Tibial nerve (tissue), 4 donors: ENCODE results near the gene SDHAF2. TPM values are rescaled to one million over a fixed set of nuclear protein-coding genes. Genes with fewer than 3 reads are reported as not detected.
A peak's percentile ranks its signal among the peaks of the same experiment; 100 is the strongest.

Experiments
- DNase-seq, 2 donors: peaks; one replicate each; pipeline ENCODE4 v3.0.0-alpha.2; 2019; ENCODE audit warnings: low spot score in 2 of 2
- H3K27ac ChIP-seq, 4 donors: fragments of 200-600 bp; sonication (generic) in 3 of 4; one replicate each; pipeline ENCODE4 v1.5.1; 2017 to 2019; ENCODE audit warnings: mild to moderate bottlenecking in 1 of 4
- H3K27me3 ChIP-seq, 2 donors: fragments of 200-600 bp; sonication (generic) in 1 of 2; one replicate each; pipeline versions ENCODE4 v1.5.1 to v1.6.0; 2017 to 2019
- H3K36me3 ChIP-seq, 3 donors: fragments of 200-600 bp; sonication (generic); one replicate each; pipeline ENCODE4 v1.5.1; 2018 to 2019
- H3K4me1 ChIP-seq, 4 donors: fragments of 200-600 bp; sonication (generic) in 3 of 4; one replicate each; pipeline ENCODE4 v1.5.1; 2017 to 2019
- H3K4me3 ChIP-seq, 4 donors: fragments of 200-600 bp; sonication (generic) in 3 of 4; one replicate each; pipeline ENCODE4 v1.5.1; 2017 to 2019; ENCODE audit warnings: mild to moderate bottlenecking in 1 of 4, moderate library complexity in 1 of 4
- H3K9me3 ChIP-seq, 4 donors: fragments of 200-600 bp; sonication (generic) in 3 of 4; one replicate each; pipeline ENCODE4 v1.5.1; 2017 to 2019
- EP300 ChIP-seq, 2 donors: sonication (generic); formaldehyde crosslinking; IDR thresholded peaks; one replicate each; pipeline ENCODE4 v1.6.1; 2017; ENCODE audit warnings: antibody characterized with exemption in 2 of 2, mild to moderate bottlenecking in 1 of 2
- POLR2A ChIP-seq, 2 donors: fragments of 450-650 bp; IDR thresholded peaks; one replicate each; pipeline ENCODE4 v1.6.1; 2017; ENCODE audit warnings: antibody characterized with exemption in 2 of 2, mild to moderate bottlenecking in 2 of 2, moderate library complexity in 2 of 2
- WGBS, 2 donors: methylation state at CpG; one replicate each; pipeline ENCODE4 v1.1.5; 2018; 5-methylcytosine and 5-hydroxymethylcytosine counted together
- total RNA-seq, 4 donors: library from RNA; depleted of rRNA; stranded (reverse); fragments of >200 nt; gene quantifications; one replicate each; pipeline ENCODE4 v1.1.0, GENCODE V29; 2016
- TF ChIP-seq, protein P1 (sequence below), 5 experiments: fragments of 200-600 bp in 3 of 5; fragments of 450-650 bp in 2 of 5; sonication (generic) in 3 of 5; IDR thresholded peaks; one replicate each; pipeline ENCODE4 v1.5.1; 2016 to 2019; ENCODE audit warnings: antibody characterized with exemption in 5 of 5, mild to moderate bottlenecking in 3 of 5, moderate library complexity in 2 of 5

SDHAF2 gene
- total RNA-seq, 4 donors from 2014 or later: 26.4 to 88.1 (median 70.3) TPM

GRCh38 chr11:61486779-61487178 lies 56.9 kb downstream of the SDHAF2 start:
- 77 to 83% methylated on average over 5 of the region's 5 CpGs for WGBS, 2 donors
- H3K27ac ChIP-seq: no peak overlapping the region
- peaks cover 0 to 30% (median 0%) of the 10 kb centered on the region in 3 donors for H3K36me3 ChIP-seq
- peaks cover 0 to 32% (median 20%) of the 10 kb centered on the region in 4 donors for H3K4me1 ChIP-seq
- H3K9me3 ChIP-seq: no peaks in the 10 kb centered on the region
- no peak for DNase-seq
- no peaks in the 10 kb centered on the region for H3K27me3 ChIP-seq
- no peak for TF ChIP-seq EP300 (IDR thresholded peaks at IDR 0.05)
- no peak for TF ChIP-seq POLR2A (IDR thresholded peaks at IDR 0.05)
- TF ChIP-seq, protein P1, sequence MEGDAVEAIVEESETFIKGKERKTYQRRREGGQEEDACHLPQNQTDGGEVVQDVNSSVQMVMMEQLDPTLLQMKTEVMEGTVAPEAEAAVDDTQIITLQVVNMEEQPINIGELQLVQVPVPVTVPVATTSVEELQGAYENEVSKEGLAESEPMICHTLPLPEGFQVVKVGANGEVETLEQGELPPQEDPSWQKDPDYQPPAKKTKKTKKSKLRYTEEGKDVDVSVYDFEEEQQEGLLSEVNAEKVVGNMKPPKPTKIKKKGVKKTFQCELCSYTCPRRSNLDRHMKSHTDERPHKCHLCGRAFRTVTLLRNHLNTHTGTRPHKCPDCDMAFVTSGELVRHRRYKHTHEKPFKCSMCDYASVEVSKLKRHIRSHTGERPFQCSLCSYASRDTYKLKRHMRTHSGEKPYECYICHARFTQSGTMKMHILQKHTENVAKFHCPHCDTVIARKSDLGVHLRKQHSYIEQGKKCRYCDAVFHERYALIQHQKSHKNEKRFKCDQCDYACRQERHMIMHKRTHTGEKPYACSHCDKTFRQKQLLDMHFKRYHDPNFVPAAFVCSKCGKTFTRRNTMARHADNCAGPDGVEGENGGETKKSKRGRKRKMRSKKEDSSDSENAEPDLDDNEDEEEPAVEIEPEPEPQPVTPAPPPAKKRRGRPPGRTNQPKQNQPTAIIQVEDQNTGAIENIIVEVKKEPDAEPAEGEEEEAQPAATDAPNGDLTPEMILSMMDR (IDR thresholded peaks at IDR 0.05): no peak
- no peak overlapping the region for H3K4me3 ChIP-seq

GRCh38 chr11:61487342-61488025 lies 57.6 kb downstream of the SDHAF2 start:
- Histone ChIP-seq H3K27me3 (no peaks in the 10 kb centered on the region), H3K4me3 (no peak overlapping the region), H3K9me3 (no peaks in the 10 kb centered on the region), H3K27ac (no peak overlapping the region), H3K36me3 (peaks cover 0 to 30% (median 0%) of the 10 kb centered on the region in 3 donors), H3K4me1 (peaks cover 0 to 30% (median 20%) of the 10 kb centered on the region in 4 donors)
- no peak for DNase-seq
- TF ChIP-seq EP300 (IDR thresholded peaks at IDR 0.05) (no peak), POLR2A (IDR thresholded peaks at IDR 0.05) (no peak)
- TF ChIP-seq, protein P1 (IDR thresholded peaks at IDR 0.05): no peak
- 96 to 100% methylated on average over 4 of the region's 4 CpGs for WGBS, 2 donors

- Histone ChIP-seq H3K9me3 (no peaks in the 10 kb centered on the region), H3K27ac (peak overlapping the region in 2 of 4 donors; percentile 25 to 66), H3K27me3 (no peaks in the 10 kb centered on the region), H3K4me3 (peak overlapping the region in 1 of 4 donors; percentile 19), H3K4me1 (peaks cover 0 to 30% (median 20%) of the 10 kb centered on the region in 4 donors), H3K36me3 (peaks cover 0 to 30% (median 0%) of the 10 kb centered on the region in 3 donors)
- 24 to 27% methylated on average over 12 to 18 of the region's 19 CpGs for WGBS, 2 donors
- peak in 1 of 2 donors; percentile 31 for DNase-seq
- TF ChIP-seq EP300 (IDR thresholded peaks at IDR 0.05) (no peak), POLR2A (IDR thresholded peaks at IDR 0.05) (no peak)
- TF ChIP-seq, protein P1 (IDR thresholded peaks at IDR 0.05): no peak
Observed at GRCh38 chr11:61488651-61489291, 58.8 kb downstream of the SDHAF2 start.

- peaks cover 0 to 30% (median 20%) of the 10 kb centered on the region in 4 donors for H3K4me1 ChIP-seq
- no peak for DNase-seq
- H3K27me3 ChIP-seq: no peaks in the 10 kb centered on the region
- H3K4me3 ChIP-seq: no peak overlapping the region
- WGBS, 2 donors: 32% methylated on average over 13 of the region's 13 CpGs
- H3K27ac ChIP-seq: peak overlapping the region in 1 of 4 donors; percentile 66
- TF ChIP-seq EP300 (IDR thresholded peaks at IDR 0.05) (no peak), POLR2A (IDR thresholded peaks at IDR 0.05) (no peak)
- H3K9me3 ChIP-seq: no peaks in the 10 kb centered on the region
- H3K36me3 ChIP-seq: peaks cover 0 to 27% (median 0%) of the 10 kb centered on the region in 3 donors
Observed at GRCh38 chr11:61489833-61490721, 60.2 kb downstream of the SDHAF2 start.

DNA sequence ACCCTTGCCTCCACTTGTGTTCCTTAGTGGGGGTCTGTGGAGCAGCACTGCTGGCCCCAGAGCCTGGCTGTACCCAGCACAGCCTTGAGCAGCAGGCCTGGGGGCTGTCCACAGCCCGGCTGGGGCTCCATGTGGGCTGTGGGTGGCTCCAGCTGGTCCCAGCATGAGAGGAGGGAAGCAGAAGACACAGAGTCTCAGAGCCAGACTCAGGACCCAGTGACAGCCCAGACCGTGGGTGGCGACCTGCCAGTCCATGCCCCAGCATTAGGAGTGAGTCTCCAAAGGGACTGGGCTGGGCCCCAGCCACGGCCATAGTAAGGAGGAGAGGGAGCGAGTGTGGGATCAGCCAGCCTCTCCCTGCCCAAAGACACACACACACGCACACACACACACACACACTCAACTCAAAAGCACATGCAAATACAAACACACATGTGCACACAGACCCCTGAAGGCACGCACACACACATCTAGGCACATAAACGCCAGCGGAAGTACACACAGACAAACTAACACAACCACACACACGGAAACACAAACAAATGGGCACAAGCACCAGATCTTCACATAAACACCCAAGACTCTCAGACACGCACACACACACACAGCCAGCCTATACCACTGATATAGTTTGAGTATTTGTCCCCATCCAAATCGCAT lies 61.9 kb downstream of the SDHAF2 start:
- no peak overlapping the region for H3K4me3 ChIP-seq
- TF ChIP-seq POLR2A (IDR thresholded peaks at IDR 0.05) (no peak), EP300 (IDR thresholded peaks at IDR 0.05) (no peak)
- TF ChIP-seq, protein P1 (IDR thresholded peaks at IDR 0.05): no peak
- no peaks in the 10 kb centered on the region for H3K9me3 ChIP-seq
- H3K4me1 ChIP-seq: peaks cover 0 to 30% (median 20%) of the 10 kb centered on the region in 4 donors
- 86 to 89% methylated on average over 12 of the region's 12 CpGs for WGBS, 2 donors
- no peak overlapping the region for H3K27ac ChIP-seq
- H3K27me3 ChIP-seq: no peaks in the 10 kb centered on the region
- peaks cover 0 to 9% (median 0%) of the 10 kb centered on the region in 3 donors for H3K36me3 ChIP-seq
- DNase-seq: no peak
